IMR-90 (cell line): ENCODE data around the gene TRAK2. TPM values are rescaled to one million over a fixed set of nuclear protein-coding genes. Genes with fewer than 3 reads are reported as not detected.

Source experiments
- ATAC-seq: fragments of 200-7000 bp; cut with Tn5 transposase; 2 replicates; pipeline ENCODE4 v1.9.1; 2020; ENCODE audit warnings: low read depth, mild to moderate bottlenecking, moderate library complexity
- BruUV-seq: library from RNA; stranded (reverse); fragments of 400-500 nt; replicated peaks from 2 replicates; lab custom pipeline; 2021; lab: Mats Ljungman, UMichigan
- CTCF ChIA-PET: fragments of 300-600 bp; formaldehyde crosslinking; extraction: SDS; loops from one replicate; lab custom pipeline; 2021; ENCODE audit warnings: antibody characterized with exemption; lab: Yijun Ruan, JAX
- POLR2A ChIA-PET: fragments of 300-600 bp; sonication (Branson Sonifier 250); formaldehyde crosslinking; loops from one replicate; lab custom pipeline; 2022; ENCODE audit warnings: antibody characterized with exemption; ENCODE audit not compliant: unreplicated experiment; lab: Charles Lee
- DNase-seq: peaks from one replicate; pipeline ENCODE4 v3.0.0; 2013
- H2AFZ ChIP-seq: replicated peaks from 2 replicates; pipeline ENCODE3; 2013; ENCODE audit warnings: low read length, mild to moderate bottlenecking; ENCODE audit not compliant: poor library complexity
- H2AK5ac ChIP-seq: 2 replicates; pipeline ENCODE4 v1.6.1; 2013; ENCODE audit warnings: low read depth, low read length, inconsistent platforms
- H2AK9ac ChIP-seq: replicated peaks from 2 replicates; pipeline ENCODE3; 2013; ENCODE audit warnings: mild to moderate bottlenecking, low read depth, low read length, moderate library complexity; ENCODE audit not compliant: poor library complexity
- H2BK120ac ChIP-seq: 2 replicates; pipeline ENCODE4 v1.6.1; 2013; ENCODE audit warnings: low read depth, low read length, inconsistent platforms
- H2BK15ac ChIP-seq: 3 replicates; pipeline ENCODE4 v1.6.1; 2013; ENCODE audit warnings: low read depth, low read length, inconsistent platforms
- H2BK20ac ChIP-seq: 2 replicates; pipeline ENCODE4 v1.6.1; 2013; ENCODE audit warnings: low read depth, mild to moderate bottlenecking, inconsistent platforms, low read length, moderate library complexity
- H2BK5ac ChIP-seq: 2 replicates; pipeline ENCODE4 v1.6.1; 2013; ENCODE audit warnings: mild to moderate bottlenecking, low read depth, low read length, inconsistent platforms; ENCODE audit not compliant: poor library complexity, severe bottlenecking
- H3K14ac ChIP-seq: replicated peaks from 2 replicates; pipeline ENCODE4 v1.6.1; 2013; ENCODE audit warnings: low read depth, low read length, inconsistent platforms
- H3K18ac ChIP-seq: 2 replicates; pipeline ENCODE4 v1.6.1; 2013; ENCODE audit warnings: low read depth, low read length, control low read depth
- H3K23ac ChIP-seq: 2 replicates; pipeline ENCODE4 v1.6.1; 2013; ENCODE audit warnings: low read depth, low read length, inconsistent platforms
- H3K27ac ChIP-seq: 2 replicates; pipeline ENCODE4 v1.5.1; 2013; ENCODE audit warnings: mild to moderate bottlenecking, control low read depth, low read length; ENCODE audit not compliant: insufficient read depth
- H3K27me3 ChIP-seq: 2 replicates; pipeline ENCODE4 v1.6.1; 2013; ENCODE audit warnings: low read length; ENCODE audit not compliant: control insufficient read depth, insufficient read depth
- H3K36me3 ChIP-seq: 2 replicates; pipeline ENCODE4 v1.6.1; 2013; ENCODE audit warnings: low read length, mixed read lengths; ENCODE audit not compliant: control insufficient read depth, insufficient read depth
- H3K4ac ChIP-seq: 2 replicates; pipeline ENCODE4 v1.6.1; 2013; ENCODE audit warnings: low read depth, low read length, inconsistent platforms
- H3K4me1 ChIP-seq: 2 replicates; pipeline ENCODE4 v1.6.1; 2013; ENCODE audit warnings: low read length, mixed read lengths; ENCODE audit not compliant: control insufficient read depth, insufficient read depth
- H3K4me2 ChIP-seq: 2 replicates; pipeline ENCODE4 v1.6.1; 2013; ENCODE audit warnings: low read depth, mild to moderate bottlenecking, control low read depth, low read length, moderate library complexity
- H3K4me3 ChIP-seq: 2 replicates; pipeline ENCODE4 v1.5.1; 2013; ENCODE audit warnings: low read depth, mild to moderate bottlenecking, control low read depth, low read length, moderate library complexity; ENCODE audit not compliant: insufficient read depth
- H3K56ac ChIP-seq: 2 replicates; pipeline ENCODE4 v1.6.1; 2013; ENCODE audit warnings: low read length, inconsistent platforms; ENCODE audit not compliant: insufficient read depth; ENCODE audit errors: extremely low read depth
- H3K79me1 ChIP-seq, 2 experiments: 2 replicates each; pipeline ENCODE4 v1.6.1; 2013; ENCODE audit warnings: low read length in 2 of 2, inconsistent platforms in 1 of 2, low read depth in 1 of 2
- H3K9ac ChIP-seq: 2 replicates; pipeline ENCODE4 v1.6.1; 2013; ENCODE audit warnings: low read depth, low read length, control low read depth
- H3K9me1 ChIP-seq: 2 replicates; pipeline ENCODE4 v1.6.1; 2013; ENCODE audit warnings: low read length, inconsistent platforms; ENCODE audit not compliant: insufficient read depth
- H3K9me3 ChIP-seq: 2 replicates; pipeline ENCODE4 v1.6.1; 2013; ENCODE audit warnings: low read length; ENCODE audit not compliant: control insufficient read depth, insufficient read depth
- H4K20me1 ChIP-seq: 2 replicates; pipeline ENCODE4 v1.6.1; 2013; ENCODE audit warnings: low read length, inconsistent platforms; ENCODE audit not compliant: insufficient read depth
- H4K5ac ChIP-seq: 2 replicates; pipeline ENCODE4 v1.6.1; 2013; ENCODE audit warnings: mild to moderate bottlenecking, low read depth, low read length, control low read depth
- H4K8ac ChIP-seq, 2 experiments: 2 replicates each; pipeline ENCODE4 v1.6.1; 2013; ENCODE audit warnings: low read depth in 2 of 2, low read length in 2 of 2, control low read depth in 1 of 2, inconsistent platforms in 1 of 2
- H4K91ac ChIP-seq: 2 replicates; pipeline ENCODE4 v1.6.1; 2013; ENCODE audit warnings: low read depth, low read length, inconsistent platforms; ENCODE audit not compliant: insufficient read depth
- CTCF ChIP-seq: conservative IDR thresholded peaks from 2 replicates; pipeline ENCODE4 v1.5.1; 2012; ENCODE audit warnings: mild to moderate bottlenecking, low read depth, low read length, improper control_type of control experiment
- FOS ChIP-seq: fragments of 150-350 bp; IDR thresholded peaks from 2 replicates; pipeline ENCODE4 v1.6.1; 2016; ENCODE audit warnings: low read depth, low read length
- MAZ ChIP-seq: IDR thresholded peaks from 2 replicates; pipeline ENCODE4 v1.6.1; 2012; ENCODE audit warnings: low read depth, mild to moderate bottlenecking, low read length, improper control_type of control experiment, moderate library complexity, borderline replicate concordance
- RCOR1 ChIP-seq: IDR thresholded peaks from 2 replicates; pipeline ENCODE4 v1.6.1; 2012; ENCODE audit warnings: mild to moderate bottlenecking, low read length, improper control_type of control experiment; ENCODE audit not compliant: insufficient replicate concordance
- USF2 ChIP-seq: fragments of 150-350 bp; IDR thresholded peaks from 2 replicates; pipeline ENCODE4 v1.6.1; 2017; ENCODE audit warnings: mild to moderate bottlenecking, antibody characterized with exemption, low read length, low read depth
- WGBS, 2 experiments: methylation state at CpG; one replicate each; pipeline versions ENCODE4 v1.1.5 to v1.1.7; 2013; ENCODE audit warnings: missing lambda C conversion rate in 2 of 2; ENCODE audit not compliant: insufficient read length in 1 of 2; ENCODE audit errors: extremely low coverage in 2 of 2; 5-methylcytosine and 5-hydroxymethylcytosine counted together
- dilution Hi-C: fragments of 300-500 bp; cut with HindIII; formaldehyde crosslinking; loops from one replicate; pipeline ENCODE4 v1.14.3; 2018; ENCODE audit warnings: low sequenced_read_pairs; ENCODE audit not compliant: unreplicated experiment
- in situ Hi-C: fragments of 300-500 bp; cut with MboI; formaldehyde crosslinking; loops from 3 replicates; pipeline ENCODE4 v1.14.3; 2019; ENCODE audit warnings: low sequenced_read_pairs, inconsistent platforms, mixed read lengths
- intact Hi-C: fragments of 100-400 bp; cut with micrococcal nuclease; formaldehyde crosslinking; loops from 2 replicates; pipeline ENCODE4 v1.10.0; 2022
- polyA plus RNA-seq, 3 experiments: library from polyadenylated mRNA; depleted of rRNA; stranded (reverse); fragments of >200 nt; gene quantifications; 2 replicates each; pipeline ENCODE4 v1.2.3, GENCODE V29; 2012; ENCODE audit warnings: low replicate concordance in 1 of 3
- total RNA-seq: library from RNA; depleted of rRNA; stranded (reverse); fragments of >200 nt; gene quantifications from 2 replicates; pipeline ENCODE4 v1.2.3, GENCODE V29; 2012

The TRAK2 gene
- total and polyA plus RNA-seq, 2 of the 4 experiments (the other 2 are of a cell fraction) = 13.1 to 65.4 TPM

GRCh38 chr2:201470821-201471731 lies 19.8 kb upstream of the TRAK2 start:
- BruUV-seq = no TSS peak
- H4K5ac ChIP-seq = no peak overlapping the region
- peak overlapping the region; percentile 75; the same call in 1 of the 2 replicates for H3K4ac ChIP-seq
- H3K4me1 ChIP-seq = peaks cover 13% of the 10 kb centered on the region
- peak overlapping the region; percentile 55 for H2BK120ac ChIP-seq
- H3K9me3 ChIP-seq = no peaks in the 10 kb centered on the region
- peaks cover 0 to 12% of the 10 kb centered on the region in 2 experiments; a peak in 2 of 4 replicates for H3K79me1 ChIP-seq
- no peak overlapping the region for H2AK5ac ChIP-seq
- peak overlapping the region; percentile 29; the same call in 1 of the 3 replicates for H2BK15ac ChIP-seq
- no peak overlapping the region for H3K4me3 ChIP-seq
- WGBS, 2 experiments = no CpG with 5 or more reads among the region's 9 CpGs
- peak overlapping the region; percentile 12 for H2BK5ac ChIP-seq
- dilution Hi-C loops = no loop called here
- H3K9ac ChIP-seq = no peak overlapping the region
- H3K4me2 ChIP-seq = no peak overlapping the region
- H3K18ac ChIP-seq = no peak overlapping the region
- H3K9me1 ChIP-seq = peaks cover 11% of the 10 kb centered on the region
- CTCF ChIA-PET = no interaction called here
- H2BK20ac ChIP-seq = peak overlapping the region; percentile 69
- POLR2A ChIA-PET = no interaction called here
- H3K23ac ChIP-seq = no peak overlapping the region; the same call in 1 of the 2 replicates
- H3K14ac ChIP-seq = 0 out of 2 replicates have a peak overlapping the region, but pooled peaks have one; percentile 26
- no peaks in the 10 kb centered on the region for H4K20me1 ChIP-seq
- H2AFZ ChIP-seq = no peak overlapping the region
- no peaks in the 10 kb centered on the region for H3K27me3 ChIP-seq
- H4K91ac ChIP-seq = peak overlapping the region; percentile 40; the same call in 1 of the 2 replicates
- H3K36me3 ChIP-seq = peaks cover 6% of the 10 kb centered on the region; the same call in 1 of the 2 replicates
- H2AK9ac ChIP-seq = no peak overlapping the region
- H4K8ac ChIP-seq = peak overlapping the region in 1 of 2 experiments; percentile 6; a peak in 1 of 4 replicates
- no peak overlapping the region for H3K27ac ChIP-seq
- ATAC-seq = peak; percentile 58
- DNase-seq = peak; percentile 69
- in situ Hi-C loops = no loop called here
- intact Hi-C loops = loop anchor here (5.0 kb wide), 1 partner anchor 171 kb away; the partner anchor contains the start of gene TMEM237
- no peak for TF ChIP-seq MAZ
- TF ChIP-seq CTCF = no peak
- TF ChIP-seq RCOR1 = peak; percentile 69
- no peak for TF ChIP-seq USF2
- no peak for TF ChIP-seq FOS
- H3K56ac ChIP-seq = no peak overlapping the region
